H9 (cell line): Measurements from ENCODE around the gene NNT. TPM values are rescaled to one million over a fixed set of nuclear protein-coding genes. Genes with fewer than 3 reads are reported as not detected.
"Not testable (repeated sequence)": the region's sequence is repeated elsewhere in the genome, so short reads cannot be mapped to it uniquely, and the experiment has no call there.

Experiments
- DNase-seq: peaks from one replicate; pipeline ENCODE4 v3.0.0-alpha.2; 2017
- H2AFZ ChIP-seq: one replicate; pipeline ENCODE4 v1.6.1; 2013; ENCODE audit warnings: mild to moderate bottlenecking, low read length, control low read depth, moderate library complexity
- H2AK5ac ChIP-seq: 2 replicates; pipeline ENCODE4 v1.6.1; 2013; ENCODE audit warnings: low read length, control low read depth, mixed read lengths; ENCODE audit not compliant: insufficient read length
- H2BK120ac ChIP-seq: one replicate; pipeline ENCODE4 v1.6.1; 2013; ENCODE audit warnings: low read depth, mild to moderate bottlenecking, low read length, control low read depth, inconsistent platforms; ENCODE audit not compliant: poor library complexity, severe bottlenecking
- H2BK12ac ChIP-seq: 2 replicates; pipeline ENCODE4 v1.6.1; 2013; ENCODE audit warnings: low read length, control low read depth, mixed read lengths, low read depth; ENCODE audit not compliant: insufficient read length
- H2BK15ac ChIP-seq: 2 replicates; pipeline ENCODE4 v1.6.1; 2013; ENCODE audit warnings: low read depth, low read length, control low read depth
- H2BK20ac ChIP-seq: one replicate; pipeline ENCODE4 v1.6.1; 2013; ENCODE audit warnings: low read depth, mild to moderate bottlenecking, low read length, control low read depth, inconsistent platforms; ENCODE audit not compliant: poor library complexity, severe bottlenecking
- H2BK5ac ChIP-seq: 2 replicates; pipeline ENCODE4 v1.6.1; 2013; ENCODE audit warnings: low read length, control low read depth, mixed read lengths; ENCODE audit not compliant: insufficient read length
- H3K14ac ChIP-seq: 2 replicates; pipeline ENCODE4 v1.6.1; 2013; ENCODE audit warnings: low read length, control low read depth; ENCODE audit not compliant: insufficient read depth
- H3K18ac ChIP-seq: 2 replicates; pipeline ENCODE4 v1.6.1; 2013; ENCODE audit warnings: low read depth, mild to moderate bottlenecking, mixed read lengths, low read length, control low read depth; ENCODE audit not compliant: insufficient read length
- H3K23ac ChIP-seq: 2 replicates; pipeline ENCODE4 v1.6.1; 2013; ENCODE audit warnings: low read length, control low read depth, mixed read lengths, low read depth; ENCODE audit not compliant: insufficient read length
- H3K23me2 ChIP-seq: 2 replicates; pipeline ENCODE4 v1.6.1; 2013; ENCODE audit warnings: low read depth, mild to moderate bottlenecking, mixed read lengths, low read length, control low read depth; ENCODE audit not compliant: insufficient read length, poor library complexity, severe bottlenecking
- H3K27ac ChIP-seq: 2 replicates; pipeline ENCODE4 v1.5.1; 2013; ENCODE audit warnings: low read length, control low read depth, mixed read lengths, low read depth; ENCODE audit not compliant: insufficient read length
- H3K27me3 ChIP-seq: 2 replicates; pipeline ENCODE4 v1.6.1; 2013; ENCODE audit warnings: low read length, control low read depth, inconsistent platforms; ENCODE audit not compliant: insufficient read depth
- H3K4ac ChIP-seq: 2 replicates; pipeline ENCODE4 v1.6.1; 2013; ENCODE audit warnings: low read depth, mild to moderate bottlenecking, control low read depth, inconsistent platforms, low read length, moderate library complexity
- H3K4me1 ChIP-seq: 2 replicates; pipeline ENCODE4 v1.6.1; 2013; ENCODE audit warnings: low read length, control low read depth, inconsistent platforms; ENCODE audit not compliant: insufficient read depth
- H3K4me2 ChIP-seq: 2 replicates; pipeline ENCODE4 v1.6.1; 2013; ENCODE audit warnings: low read length, control low read depth, mixed read lengths; ENCODE audit not compliant: insufficient read length, insufficient read depth
- H3K56ac ChIP-seq: 2 replicates; pipeline ENCODE4 v1.6.1; 2013; ENCODE audit warnings: low read depth, mild to moderate bottlenecking, mixed read lengths, low read length, control low read depth; ENCODE audit not compliant: insufficient read length
- H3K79me1 ChIP-seq: 2 replicates; pipeline ENCODE4 v1.6.1; 2013; ENCODE audit warnings: low read depth, mild to moderate bottlenecking, moderate library complexity, low read length, control low read depth, inconsistent platforms; ENCODE audit not compliant: insufficient read depth, poor library complexity, severe bottlenecking
- H3K79me2 ChIP-seq: 2 replicates; pipeline ENCODE4 v1.6.1; 2013; ENCODE audit warnings: low read length, control low read depth, inconsistent platforms; ENCODE audit not compliant: insufficient read depth
- H3K9ac ChIP-seq: 2 replicates; pipeline ENCODE4 v1.6.1; 2013; ENCODE audit warnings: low read length, control low read depth, mixed read lengths; ENCODE audit not compliant: insufficient read length; ENCODE audit errors: extremely low read depth
- H3K9me3 ChIP-seq: one replicate; pipeline ENCODE4 v1.6.1; 2013; ENCODE audit warnings: low read depth, low read length, inconsistent platforms; ENCODE audit not compliant: control insufficient read depth
- H3T11ph ChIP-seq: one replicate; pipeline ENCODE4 v1.6.1; 2013; ENCODE audit warnings: mild to moderate bottlenecking, low read length, control low read depth, inconsistent platforms
- H4K20me1 ChIP-seq: one replicate; pipeline ENCODE4 v1.6.1; 2013; ENCODE audit not compliant: control insufficient read depth, insufficient read length, insufficient read depth
- H4K5ac ChIP-seq: 2 replicates; pipeline ENCODE4 v1.6.1; 2013; ENCODE audit warnings: low read depth, mild to moderate bottlenecking, mixed read lengths, low read length, control low read depth; ENCODE audit not compliant: insufficient read length
- H4K8ac ChIP-seq: replicated peaks from 2 replicates; pipeline ENCODE4 v1.6.1; 2013; ENCODE audit warnings: low read length, control low read depth, mixed read lengths, low read depth; ENCODE audit not compliant: insufficient read length
- H4K91ac ChIP-seq: 2 replicates; pipeline ENCODE4 v1.6.1; 2013; ENCODE audit warnings: low read depth, mild to moderate bottlenecking, moderate library complexity, mixed read lengths, low read length, control low read depth; ENCODE audit not compliant: insufficient read length
- H3K27ac Mint-ChIP-seq, 3 experiments: 2 replicates in 2 of 3; 3 replicates in 1 of 3; pipeline ENCODE4 v1.8.0; 2020 to 2021; ENCODE audit warnings: mixed read lengths in 3 of 3, mild to moderate bottlenecking in 1 of 3, moderate library complexity in 1 of 3
- H3K27me3 Mint-ChIP-seq: 2 replicates; pipeline ENCODE4 v1.8.0; 2021; ENCODE audit warnings: low read depth, mild to moderate bottlenecking, moderate library complexity, mixed read lengths
- H3K36me3 Mint-ChIP-seq, 3 experiments: 2 replicates in 2 of 3; 3 replicates in 1 of 3; pipeline ENCODE4 v1.8.0; 2020 to 2021; ENCODE audit warnings: low read depth in 3 of 3, mixed read lengths in 3 of 3; ENCODE audit not compliant: insufficient read depth in 1 of 3
- H3K4me1 Mint-ChIP-seq, 2 experiments: 2 replicates each; pipeline ENCODE4 v1.8.0; 2020; ENCODE audit warnings: mixed read lengths in 2 of 2
- H3K4me3 Mint-ChIP-seq, 2 experiments: 2 replicates in 1 of 2; 3 replicates in 1 of 2; pipeline ENCODE4 v1.8.0; 2020 to 2021; ENCODE audit warnings: mild to moderate bottlenecking in 2 of 2, mixed read lengths in 2 of 2, moderate library complexity in 1 of 2
- H3K9me3 Mint-ChIP-seq, 2 experiments: 2 replicates in 1 of 2; 3 replicates in 1 of 2; pipeline ENCODE4 v1.8.0; 2020; ENCODE audit warnings: mild to moderate bottlenecking in 2 of 2, mixed read lengths in 2 of 2, moderate library complexity in 1 of 2
- CTCF ChIP-seq: fragments of 200-600 bp; sonication (generic); conservative IDR thresholded peaks from 3 replicates; pipeline ENCODE4 v1.8.0; 2021; ENCODE audit warnings: antibody characterized with exemption, mild to moderate bottlenecking
- WGBS: extraction: QIAGEN DNeasy Blood & Tissue Kit; methylation state at CpG from one replicate; pipeline ENCODE4 v1.1.7; 2013; ENCODE audit warnings: missing lambda C conversion rate, low lambda C conversion rate, mixed read lengths; ENCODE audit not compliant: insufficient read length; ENCODE audit errors: extremely low coverage; 5-methylcytosine and 5-hydroxymethylcytosine counted together
- total RNA-seq: library from RNA; stranded (reverse); gene quantifications from 2 replicates; pipeline ENCODE4 v1.2.1, GENCODE V29; 2021

The NNT gene
- total RNA-seq, 1 experiment from 2014 or later: 27.6 TPM

GRCh38 chr5:43731573-43731972, 128.6 kb downstream of the NNT start:
- no peak overlapping the region for H4K91ac ChIP-seq
- no peaks in the 10 kb centered on the region for H3K27me3 Mint-ChIP-seq
- no peak for DNase-seq

DNA sequence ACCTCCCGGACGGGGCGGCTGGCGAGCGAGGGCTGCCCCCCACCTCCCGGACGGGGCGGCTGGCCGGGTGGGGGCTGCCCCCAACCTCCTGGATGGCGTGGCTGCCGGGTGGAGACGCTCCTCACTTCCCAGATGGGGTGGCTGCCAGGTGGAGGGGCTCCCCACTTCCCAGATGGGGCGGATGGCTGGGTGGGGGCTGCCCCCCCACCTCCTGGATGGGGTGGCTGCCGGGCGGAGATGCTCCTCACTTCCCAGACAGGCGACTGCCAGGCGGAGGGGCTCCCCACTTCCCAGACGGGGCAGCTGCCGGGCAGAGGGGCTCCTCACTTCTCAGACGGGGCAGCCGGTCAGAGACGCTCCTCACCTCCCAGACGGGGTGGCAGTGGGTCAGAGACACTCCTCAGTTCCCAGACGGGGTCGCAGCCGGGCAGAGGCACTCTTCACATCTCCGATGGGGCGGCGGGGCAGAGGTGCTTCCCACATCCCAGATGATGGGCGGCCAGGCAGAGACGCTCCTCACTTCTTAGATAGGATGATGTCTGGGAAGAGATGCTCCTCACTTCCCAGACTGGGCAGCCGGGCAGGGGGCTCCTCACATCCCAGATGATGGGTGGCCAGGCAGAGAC, 143.1 kb downstream of the NNT start:
- H3K27me3 ChIP-seq, H3K23me2 ChIP-seq, H4K91ac ChIP-seq, H2BK15ac ChIP-seq, H3K23ac ChIP-seq, H3K4ac ChIP-seq, H3K79me1 ChIP-seq, H2BK5ac ChIP-seq, H3K27ac Mint-ChIP-seq, H3K4me1 Mint-ChIP-seq, H3K56ac ChIP-seq, H3K4me2 ChIP-seq, H3K79me2 ChIP-seq, H4K20me1 ChIP-seq, H3K14ac ChIP-seq, H3K4me3 Mint-ChIP-seq, H3K4me1 ChIP-seq, H4K5ac ChIP-seq, DNase-seq, H2BK12ac ChIP-seq, H2AK5ac ChIP-seq, H3K9ac ChIP-seq, H2AFZ ChIP-seq, H2BK20ac ChIP-seq, H3K9me3 ChIP-seq, H3K27ac ChIP-seq, H3K18ac ChIP-seq, H3T11ph ChIP-seq, H4K8ac ChIP-seq, H2BK120ac ChIP-seq, H3K27me3 Mint-ChIP-seq: not testable (repeated sequence)
- no CpG with 5 or more reads among the region's 32 CpGs for WGBS
- peaks cover 20 to 34% of the 10 kb centered on the region in 2 experiments for H3K9me3 Mint-ChIP-seq
- H3K36me3 Mint-ChIP-seq: peaks cover 12 to 23% (median 20%) of the 10 kb centered on the region in 3 experiments

More at GRCh38 chr5:43731573-43731972, 128.6 kb downstream of the NNT start:
- Histone ChIP-seq H3T11ph (no peak overlapping the region), H3K4me2 (no peak overlapping the region), H2BK12ac (no peak overlapping the region), H2AK5ac (no peak overlapping the region), H2BK5ac (no peak overlapping the region), H3K18ac (no peak overlapping the region), H3K9ac (no peak overlapping the region), H2BK15ac (no peak overlapping the region), H3K27me3 (no peaks in the 10 kb centered on the region), H4K8ac (no peak overlapping the region), H3K14ac (no peak overlapping the region), H4K5ac (no peak overlapping the region), H3K79me1 (no peaks in the 10 kb centered on the region), H2BK20ac (no peak overlapping the region), H4K20me1 (no peaks in the 10 kb centered on the region), H3K79me2 (no peaks in the 10 kb centered on the region), H2AFZ (no peak overlapping the region), H3K4me1 (no peaks in the 10 kb centered on the region), H3K27ac (no peak overlapping the region), H3K4ac (no peak overlapping the region), H3K23me2 (no peaks in the 10 kb centered on the region), H3K23ac (no peak overlapping the region), H2BK120ac (no peak overlapping the region), H3K9me3 (no peaks in the 10 kb centered on the region), H3K56ac (no peak overlapping the region)
- TF ChIP-seq CTCF: no peak
- Mint-ChIP-seq H3K4me3 (no peak overlapping the region), H3K27ac (no peak overlapping the region), H3K4me1 (0 out of 4 replicates have a peak, but pooled peaks cover 0 to 2% of the 10 kb centered on the region in 2 experiments), H3K9me3 (no peaks in the 10 kb centered on the region; a peak in 1 of 5 replicates), H3K36me3 (no peaks in the 10 kb centered on the region)
- no CpG with 5 or more reads among the region's 1 CpG for WGBS
